ENCODE data around the gene TRIM66. TPM values are rescaled to one million over a fixed set of nuclear protein-coding genes. Genes with fewer than 3 reads are reported as not detected.

The TRIM66 gene
- total RNA-seq, 2 experiments from 2014 or later = 4.4 to 19.0 TPM

GRCh38 chr11:8646873-8647272, 35.6 kb downstream of the TRIM66 start:
- no peak overlapping the region for H3K4me3 ChIP-seq (ENCODE audit: low read depth, low read length, poor library complexity, severe bottlenecking)
- TF ChIP-seq CTCF (conservative IDR thresholded peaks at IDR 0.05; ENCODE audit: low read length) (no peak), EZH2phosphoT487 (IDR thresholded peaks at IDR 0.05; ENCODE audit: borderline replicate concordance, low read depth, low read length) (no peak)
- no peak for DNase-seq (ENCODE audit: low spot score)
- no peaks in the 10 kb centered on the region for H3K9me3 ChIP-seq (ENCODE audit: low read length)
- no peaks in the 10 kb centered on the region for H3K9me2 ChIP-seq (ENCODE audit: insufficient read depth, low read length)
- H4K20me1 ChIP-seq (ENCODE audit: insufficient read depth, low read length) = no peaks in the 10 kb centered on the region
- intact Hi-C loops (cut with micrococcal nuclease; ENCODE audit: unreplicated experiment) = no loop called here
- H3K4me2 ChIP-seq (ENCODE audit: low read length) = no peak overlapping the region
- no peaks in the 10 kb centered on the region for H3K4me1 ChIP-seq (ENCODE audit: insufficient read depth, low read length, poor library complexity, severe bottlenecking)
- ChIA-PET CTCF (ENCODE audit: unreplicated experiment) (no interaction called here), POLR2A (interaction anchor here (0.6 to 0.7 kb wide), 2 partner anchors 184 to 300 kb away, joined by 3 to 4 read pairs; no protein-coding TSS in a partner anchor)
- no peaks in the 10 kb centered on the region for H3K79me2 ChIP-seq (ENCODE audit: insufficient read depth, low read depth, low read length)
- no peak overlapping the region for H2AFZ ChIP-seq (ENCODE audit: low read length)
- no TSS peak for BruUV-seq (replicated peaks)
- no peak overlapping the region for H3K27ac ChIP-seq (ENCODE audit: low read depth, low read length, poor library complexity, severe bottlenecking)
- H3K36me3 ChIP-seq (ENCODE audit: insufficient read depth, low read length) = peaks cover 60% of the 10 kb centered on the region

- DNase-seq (ENCODE audit: low spot score) = no peak
- BruUV-seq (replicated peaks) = no TSS peak
- Histone ChIP-seq H3K4me1 (ENCODE audit: insufficient read depth, low read length, poor library complexity, severe bottlenecking) (no peaks in the 10 kb centered on the region), H3K4me3 (ENCODE audit: low read depth, low read length, poor library complexity, severe bottlenecking) (no peak overlapping the region), H3K79me2 (ENCODE audit: insufficient read depth, low read depth, low read length) (no peaks in the 10 kb centered on the region), H3K27ac (ENCODE audit: low read depth, low read length, poor library complexity, severe bottlenecking) (no peak overlapping the region), H2AFZ (ENCODE audit: low read length) (no peak overlapping the region), H3K36me3 (ENCODE audit: insufficient read depth, low read length) (peaks cover 62% of the 10 kb centered on the region), H3K9me3 (ENCODE audit: low read length) (no peaks in the 10 kb centered on the region), H3K4me2 (ENCODE audit: low read length) (no peak overlapping the region), H4K20me1 (ENCODE audit: insufficient read depth, low read length) (no peaks in the 10 kb centered on the region), H3K9me2 (ENCODE audit: insufficient read depth, low read length) (no peaks in the 10 kb centered on the region)
- intact Hi-C loops (cut with micrococcal nuclease; ENCODE audit: unreplicated experiment) = no loop called here
- ChIA-PET CTCF (ENCODE audit: unreplicated experiment) (no interaction called here), POLR2A (no interaction called here)
- TF ChIP-seq CTCF (conservative IDR thresholded peaks at IDR 0.05; ENCODE audit: low read length) = no peak
- TF ChIP-seq EZH2phosphoT487 (IDR thresholded peaks at IDR 0.05; ENCODE audit: borderline replicate concordance, low read depth, low read length) = no peak
Observed at GRCh38 chr11:8642196-8642841, 40.1 kb downstream of the TRIM66 start.

GRCh38 chr11:8641332-8641731, 41.1 kb downstream of the TRIM66 start:
- ChIA-PET POLR2A (no interaction called here), CTCF (ENCODE audit: unreplicated experiment) (no interaction called here)
- H3K27ac ChIP-seq (ENCODE audit: low read depth, low read length, poor library complexity, severe bottlenecking) = no peak overlapping the region
- peaks cover 64% of the 10 kb centered on the region for H3K36me3 ChIP-seq (ENCODE audit: insufficient read depth, low read length)
- intact Hi-C loops (cut with micrococcal nuclease; ENCODE audit: unreplicated experiment) = no loop called here
- BruUV-seq (replicated peaks) = no TSS peak
- H3K4me3 ChIP-seq (ENCODE audit: low read depth, low read length, poor library complexity, severe bottlenecking) = no peak overlapping the region
- no peak for TF ChIP-seq CTCF (conservative IDR thresholded peaks at IDR 0.05; ENCODE audit: low read length)
- no peak for TF ChIP-seq EZH2phosphoT487 (IDR thresholded peaks at IDR 0.05; ENCODE audit: borderline replicate concordance, low read depth, low read length)
- H3K4me1 ChIP-seq (ENCODE audit: insufficient read depth, low read length, poor library complexity, severe bottlenecking) = no peaks in the 10 kb centered on the region
- H2AFZ ChIP-seq (ENCODE audit: low read length) = no peak overlapping the region
- no peaks in the 10 kb centered on the region for H3K9me2 ChIP-seq (ENCODE audit: insufficient read depth, low read length)
- no peak for DNase-seq (ENCODE audit: low spot score)
- H3K9me3 ChIP-seq (ENCODE audit: low read length) = no peaks in the 10 kb centered on the region
- H4K20me1 ChIP-seq (ENCODE audit: insufficient read depth, low read length) = no peaks in the 10 kb centered on the region
- H3K79me2 ChIP-seq (ENCODE audit: insufficient read depth, low read depth, low read length) = no peaks in the 10 kb centered on the region
- no peak overlapping the region for H3K4me2 ChIP-seq (ENCODE audit: low read length)
